HEK293T (cell line): Measurements from ENCODE around the gene UBE2R2.

Experiments used
- HDGF ChIP-seq: fragments of 450-650 bp; IDR thresholded peaks from 2 replicates; pipeline ENCODE4 v1.6.1; 2017; ENCODE audit warnings: antibody characterized with exemption, borderline replicate concordance
- NFRKB ChIP-seq: fragments of 450-650 bp; IDR thresholded peaks from 2 replicates; pipeline ENCODE4 v1.6.1; 2016; ENCODE audit warnings: mild to moderate bottlenecking, moderate library complexity
- SP1 ChIP-seq: fragments of 450-650 bp; IDR thresholded peaks from 2 replicates; pipeline ENCODE4 v1.6.1; 2017
- ZNF384 ChIP-seq: fragments of 450-650 bp; IDR thresholded peaks from 2 replicates; pipeline ENCODE4 v1.6.1; 2016

- TF ChIP-seq NFRKB (no peak), HDGF (no peak), ZNF384 (no peak), SP1 (no peak)
Observed at GRCh38 chr9:33919276-33919897, 102.4 kb downstream of the UBE2R2 start.
